ENCODE results near the gene CSTPP1. TPM values are rescaled to one million over a fixed set of nuclear protein-coding genes. Genes with fewer than 3 reads are reported as not detected.

Gene CSTPP1
- total and polyA plus RNA-seq, 2 donors (not counting 3 experiments of a cell fraction or from before 2014, with no cell fraction given): 25.9 to 38.2 TPM

DNA sequence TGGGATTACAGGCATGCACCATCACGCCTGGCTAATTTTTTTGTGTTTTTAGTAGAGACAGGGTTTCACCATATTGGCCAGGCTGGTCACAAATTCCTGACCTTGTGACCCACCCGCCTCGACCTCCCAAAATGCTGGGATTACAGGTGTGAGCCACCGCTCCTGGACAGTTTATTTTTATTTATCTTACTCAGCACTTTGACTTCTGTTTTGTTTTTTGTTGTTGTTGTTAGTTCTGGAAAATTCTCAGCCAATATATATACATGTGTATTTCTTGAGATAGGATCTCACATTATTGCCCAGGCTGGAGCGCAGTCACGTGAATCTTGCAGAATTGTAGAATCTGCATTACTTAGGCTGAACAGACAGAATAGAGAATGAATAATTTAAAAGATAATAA, 107.6 kb downstream of the CSTPP1 start:
- DNase-seq (ENCODE audit: low read depth, low spot score) (no peak), FAIRE-seq (no peak)
- no peaks in the 10 kb centered on the region for H3K4me1 ChIP-seq (ENCODE audit: control insufficient read depth, extremely low read depth, insufficient read depth, low read length)
- H3K4me2 ChIP-seq (ENCODE audit: insufficient read depth, low read length): no peak overlapping the region
- dilution Hi-C loops (cut with MboI; ENCODE audit: extremely low pct_ligation_motif_present, low sequenced_read_pairs): no loop called here
- BruUV-seq (replicated peaks): no TSS peak
- no peak overlapping the region for H3K27ac ChIP-seq (ENCODE audit: insufficient read depth, low read depth, low read length)
- no peaks in the 10 kb centered on the region for H3K9me1 ChIP-seq (replicated peaks; ENCODE audit: control insufficient read depth, extremely low read depth, insufficient read depth, low read length)
- H4K20me1 ChIP-seq (replicated peaks; ENCODE audit: control insufficient read depth, extremely low read depth, insufficient read depth, low read length): no peaks in the 10 kb centered on the region
- H3K9me3 ChIP-seq (replicated peaks; ENCODE audit: control insufficient read depth, insufficient read depth, low read length): no peaks in the 10 kb centered on the region
- intact Hi-C loops (cut with micrococcal nuclease): no loop called here
- ChIA-PET CTCF (no interaction called here), POLR2A (no interaction called here)
- H3K36me3 ChIP-seq (ENCODE audit: control insufficient read depth in 2 of 2, extremely low read depth in 1 of 2, insufficient read depth in 2 of 2, low read length in 2 of 2): no peaks in the 10 kb centered on the region
- H3K27me3 ChIP-seq (ENCODE audit: control insufficient read depth in 2 of 2, insufficient read depth in 2 of 2, low read length in 2 of 2): no peaks in the 10 kb centered on the region
- no peak for TF ChIP-seq JUN (IDR thresholded peaks at IDR 0.05; ENCODE audit: borderline replicate concordance, insufficient read depth, insufficient read length, low read depth)
- TF ChIP-seq, protein P1, sequence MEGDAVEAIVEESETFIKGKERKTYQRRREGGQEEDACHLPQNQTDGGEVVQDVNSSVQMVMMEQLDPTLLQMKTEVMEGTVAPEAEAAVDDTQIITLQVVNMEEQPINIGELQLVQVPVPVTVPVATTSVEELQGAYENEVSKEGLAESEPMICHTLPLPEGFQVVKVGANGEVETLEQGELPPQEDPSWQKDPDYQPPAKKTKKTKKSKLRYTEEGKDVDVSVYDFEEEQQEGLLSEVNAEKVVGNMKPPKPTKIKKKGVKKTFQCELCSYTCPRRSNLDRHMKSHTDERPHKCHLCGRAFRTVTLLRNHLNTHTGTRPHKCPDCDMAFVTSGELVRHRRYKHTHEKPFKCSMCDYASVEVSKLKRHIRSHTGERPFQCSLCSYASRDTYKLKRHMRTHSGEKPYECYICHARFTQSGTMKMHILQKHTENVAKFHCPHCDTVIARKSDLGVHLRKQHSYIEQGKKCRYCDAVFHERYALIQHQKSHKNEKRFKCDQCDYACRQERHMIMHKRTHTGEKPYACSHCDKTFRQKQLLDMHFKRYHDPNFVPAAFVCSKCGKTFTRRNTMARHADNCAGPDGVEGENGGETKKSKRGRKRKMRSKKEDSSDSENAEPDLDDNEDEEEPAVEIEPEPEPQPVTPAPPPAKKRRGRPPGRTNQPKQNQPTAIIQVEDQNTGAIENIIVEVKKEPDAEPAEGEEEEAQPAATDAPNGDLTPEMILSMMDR (IDR thresholded peaks at IDR 0.05; ENCODE audit: extremely low read depth in 1 of 2, insufficient read depth in 1 of 2, low read depth in 1 of 2, low read length in 2 of 2): no peak
- no peak for TF ChIP-seq POLR2A (IDR thresholded peaks at IDR 0.05; ENCODE audit: low read depth, low read length)
- TF ChIP-seq MYC (IDR thresholded peaks at IDR 0.05; ENCODE audit: low read depth, low read length): no peak
- no peak for TF ChIP-seq GATA2 (IDR thresholded peaks at IDR 0.05; ENCODE audit: insufficient read depth, insufficient read length, low read depth, low read length)
- TF ChIP-seq FOS (IDR thresholded peaks at IDR 0.05; ENCODE audit: borderline replicate concordance, insufficient read depth, low read length): no peak
- TF ChIP-seq EZH2 (IDR thresholded peaks at IDR 0.05; ENCODE audit: borderline replicate concordance, low read depth, low read length, severe bottlenecking): no peak
- no peak for TF ChIP-seq POLR2AphosphoS5 (IDR thresholded peaks at IDR 0.05; ENCODE audit: insufficient read depth, low read depth, low read length)
- no peaks in the 10 kb centered on the region for H3K79me2 ChIP-seq (ENCODE audit: control insufficient read depth, insufficient read depth, low read length)
- no peak overlapping the region for H2AFZ ChIP-seq (ENCODE audit: low read depth, low read length)
- H3K9ac ChIP-seq (replicated peaks; ENCODE audit: extremely low read depth, insufficient read depth, low read length): no peak overlapping the region
- no peak overlapping the region for H3K4me3 ChIP-seq (replicated peaks in 1 of 3; ENCODE audit: insufficient read depth in 1 of 3, low read depth in 1 of 3, low read length in 3 of 3)

Data from endothelial cell of umbilical vein (primary cell).